Neural cell (in vitro differentiated cells): Measurements from ENCODE around the gene NKD1. TPM values are rescaled to one million over a fixed set of nuclear protein-coding genes. Genes with fewer than 3 reads are reported as not detected.

Source experiments
- H2AFZ ChIP-seq: fragments of 200-600, 300-800 bp; sonication (generic), shearing (Covaris generic); 2 replicates; pipeline ENCODE4 v1.6.0; 2014; ENCODE audit warnings: low read depth, mild to moderate bottlenecking, antibody characterized with exemption, low read length, moderate library complexity
- H3F3A ChIP-seq: fragments of 200-600 bp; shearing (Covaris generic); 2 replicates; pipeline ENCODE4 v1.6.1; 2016; ENCODE audit warnings: mild to moderate bottlenecking, moderate library complexity, mixed read lengths, antibody characterized with exemption, low read length; ENCODE audit not compliant: insufficient read depth, poor library complexity, severe bottlenecking
- H3K27ac ChIP-seq: fragments of 200-600, 300-800 bp; sonication (generic), shearing (Covaris generic); 2 replicates; pipeline ENCODE4 v1.5.1; 2014; ENCODE audit warnings: mild to moderate bottlenecking, low read length, moderate library complexity
- H3K27me3 ChIP-seq: fragments of 300-800, 200-600 bp; sonication (generic), shearing (Covaris generic); 2 replicates; pipeline ENCODE4 v1.6.0; 2014; ENCODE audit warnings: mild to moderate bottlenecking, low read depth, low read length, moderate library complexity; ENCODE audit not compliant: insufficient read depth
- H3K36me3 ChIP-seq: fragments of 300-800, 200-600 bp; sonication (generic), shearing (Covaris generic); 2 replicates; pipeline ENCODE4 v1.5.1; 2014; ENCODE audit warnings: mild to moderate bottlenecking, antibody characterized with exemption, low read length, moderate library complexity; ENCODE audit not compliant: insufficient read depth
- H3K4me2 ChIP-seq: fragments of 300-800, 200-600 bp; sonication (generic), shearing (Covaris generic); 2 replicates; pipeline ENCODE4 v1.6.0; 2014; ENCODE audit warnings: mild to moderate bottlenecking, low read length
- H3K4me3 ChIP-seq: fragments of 300-800, 200-600 bp; sonication (generic), shearing (Covaris generic); 2 replicates; pipeline ENCODE4 v1.5.1; 2014; ENCODE audit warnings: mild to moderate bottlenecking, low read length, moderate library complexity
- H3K79me2 ChIP-seq: fragments of 200-600 bp; shearing (Covaris generic); replicated peaks from 2 replicates; pipeline ENCODE4 v1.6.0; 2014; ENCODE audit warnings: mild to moderate bottlenecking, low read length, moderate library complexity; ENCODE audit not compliant: insufficient read depth
- H3K9ac ChIP-seq: fragments of 300-800, 200-600 bp; sonication (generic), shearing (Covaris generic); 2 replicates; pipeline ENCODE4 v1.6.1; 2016; ENCODE audit warnings: mild to moderate bottlenecking, low read length, mixed read lengths
- H3K9me2 ChIP-seq: fragments of 200-600 bp; shearing (Covaris generic); 2 replicates; pipeline ENCODE4 v1.6.1; 2016; ENCODE audit warnings: mild to moderate bottlenecking, low read length, mixed read lengths; ENCODE audit not compliant: insufficient read depth
- H3K9me3 ChIP-seq: fragments of 200-600, 300-800 bp; sonication (generic), shearing (Covaris generic); 2 replicates; pipeline ENCODE4 v1.6.1; 2016; ENCODE audit warnings: mild to moderate bottlenecking, mixed run types, low read length, moderate library complexity, mixed read lengths
- H4K20me1 ChIP-seq: fragments of 200-600 bp; shearing (Covaris generic); 2 replicates; pipeline ENCODE4 v1.6.1; 2016; ENCODE audit warnings: mild to moderate bottlenecking, mixed run types; ENCODE audit not compliant: insufficient read depth
- CTCF ChIP-seq: fragments of 450-650 bp; IDR thresholded peaks from 2 replicates; pipeline ENCODE4 v1.5.1; 2014; ENCODE audit warnings: antibody characterized with exemption, mild to moderate bottlenecking, moderate library complexity; ENCODE audit not compliant: poor library complexity, severe bottlenecking
- EP300 ChIP-seq: fragments of 450-650 bp; conservative IDR thresholded peaks from 2 replicates; pipeline ENCODE4 v1.6.1; 2014; ENCODE audit warnings: antibody characterized with exemption, mild to moderate bottlenecking, moderate library complexity; ENCODE audit not compliant: poor library complexity, severe bottlenecking
- EZH2 ChIP-seq: fragments of 200-600, 300-800 bp; shearing (Covaris generic), sonication (generic); IDR thresholded peaks from 2 replicates; pipeline ENCODE4 v1.6.1; 2014; ENCODE audit warnings: antibody characterized with exemption, low read length, borderline replicate concordance, mild to moderate bottlenecking; ENCODE audit not compliant: insufficient read depth, poor library complexity, severe bottlenecking
- MXI1 ChIP-seq: fragments of 450-650 bp; conservative IDR thresholded peaks from 2 replicates; pipeline ENCODE4 v1.6.1; 2014; ENCODE audit warnings: antibody characterized with exemption, mild to moderate bottlenecking; ENCODE audit not compliant: poor library complexity, severe bottlenecking
- POLR2AphosphoS5 ChIP-seq: IDR thresholded peaks from 2 replicates; pipeline ENCODE4 v1.6.1; 2012
- RAD21 ChIP-seq: fragments of 450-650 bp; conservative IDR thresholded peaks from 2 replicates; pipeline ENCODE4 v1.6.1; 2014; ENCODE audit warnings: antibody characterized with exemption, mild to moderate bottlenecking, moderate library complexity
- SMC3 ChIP-seq: fragments of 450-650 bp; conservative IDR thresholded peaks from 2 replicates; pipeline ENCODE4 v1.6.1; 2014; ENCODE audit warnings: antibody characterized with exemption, mild to moderate bottlenecking, moderate library complexity; ENCODE audit not compliant: poor library complexity
- TAF1 ChIP-seq: IDR thresholded peaks from 2 replicates; pipeline ENCODE4 v1.6.1; 2012; ENCODE audit warnings: low read depth
- polyA plus RNA-seq: library from polyadenylated mRNA; depleted of rRNA; stranded (reverse); fragments of >200 nt; gene quantifications from 2 replicates; pipeline ENCODE4 v1.2.3, GENCODE V29; 2014
- TF ChIP-seq, protein P1 (sequence below): IDR thresholded peaks from 2 replicates; pipeline ENCODE4 v1.6.1; 2012; ENCODE audit warnings: borderline replicate concordance

The NKD1 gene
- polyA plus RNA-seq, 1 donor from 2014 or later, result 1.1 TPM

- H3K79me2 ChIP-seq, result no peaks in the 10 kb centered on the region
- H3K9ac ChIP-seq, result no peak overlapping the region
- H2AFZ ChIP-seq, result no peak overlapping the region
- no peak overlapping the region for H3K4me3 ChIP-seq
- H3K4me2 ChIP-seq, result no peak overlapping the region
- H3K9me3 ChIP-seq, result no peaks in the 10 kb centered on the region
- TF ChIP-seq, protein P1, sequence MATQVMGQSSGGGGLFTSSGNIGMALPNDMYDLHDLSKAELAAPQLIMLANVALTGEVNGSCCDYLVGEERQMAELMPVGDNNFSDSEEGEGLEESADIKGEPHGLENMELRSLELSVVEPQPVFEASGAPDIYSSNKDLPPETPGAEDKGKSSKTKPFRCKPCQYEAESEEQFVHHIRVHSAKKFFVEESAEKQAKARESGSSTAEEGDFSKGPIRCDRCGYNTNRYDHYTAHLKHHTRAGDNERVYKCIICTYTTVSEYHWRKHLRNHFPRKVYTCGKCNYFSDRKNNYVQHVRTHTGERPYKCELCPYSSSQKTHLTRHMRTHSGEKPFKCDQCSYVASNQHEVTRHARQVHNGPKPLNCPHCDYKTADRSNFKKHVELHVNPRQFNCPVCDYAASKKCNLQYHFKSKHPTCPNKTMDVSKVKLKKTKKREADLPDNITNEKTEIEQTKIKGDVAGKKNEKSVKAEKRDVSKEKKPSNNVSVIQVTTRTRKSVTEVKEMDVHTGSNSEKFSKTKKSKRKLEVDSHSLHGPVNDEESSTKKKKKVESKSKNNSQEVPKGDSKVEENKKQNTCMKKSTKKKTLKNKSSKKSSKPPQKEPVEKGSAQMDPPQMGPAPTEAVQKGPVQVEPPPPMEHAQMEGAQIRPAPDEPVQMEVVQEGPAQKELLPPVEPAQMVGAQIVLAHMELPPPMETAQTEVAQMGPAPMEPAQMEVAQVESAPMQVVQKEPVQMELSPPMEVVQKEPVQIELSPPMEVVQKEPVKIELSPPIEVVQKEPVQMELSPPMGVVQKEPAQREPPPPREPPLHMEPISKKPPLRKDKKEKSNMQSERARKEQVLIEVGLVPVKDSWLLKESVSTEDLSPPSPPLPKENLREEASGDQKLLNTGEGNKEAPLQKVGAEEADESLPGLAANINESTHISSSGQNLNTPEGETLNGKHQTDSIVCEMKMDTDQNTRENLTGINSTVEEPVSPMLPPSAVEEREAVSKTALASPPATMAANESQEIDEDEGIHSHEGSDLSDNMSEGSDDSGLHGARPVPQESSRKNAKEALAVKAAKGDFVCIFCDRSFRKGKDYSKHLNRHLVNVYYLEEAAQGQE, result no peak
- TF ChIP-seq EP300, result no peak
- no peak for TF ChIP-seq SMC3
- TF ChIP-seq RAD21, result no peak
- no peak for TF ChIP-seq CTCF
- TF ChIP-seq EZH2, result no peak
- TF ChIP-seq TAF1, result no peak
- TF ChIP-seq POLR2AphosphoS5, result no peak
- no peak for TF ChIP-seq MXI1
- no peaks in the 10 kb centered on the region for H3F3A ChIP-seq
- H3K27me3 ChIP-seq, result no peaks in the 10 kb centered on the region
- H3K27ac ChIP-seq, result no peak overlapping the region
- H4K20me1 ChIP-seq, result no peaks in the 10 kb centered on the region
- no peaks in the 10 kb centered on the region for H3K9me2 ChIP-seq
- no peaks in the 10 kb centered on the region for H3K36me3 ChIP-seq
These were observed 131.7 kb downstream of the NKD1 start for GRCh38 chr16:50679676-50680555.

DNA sequence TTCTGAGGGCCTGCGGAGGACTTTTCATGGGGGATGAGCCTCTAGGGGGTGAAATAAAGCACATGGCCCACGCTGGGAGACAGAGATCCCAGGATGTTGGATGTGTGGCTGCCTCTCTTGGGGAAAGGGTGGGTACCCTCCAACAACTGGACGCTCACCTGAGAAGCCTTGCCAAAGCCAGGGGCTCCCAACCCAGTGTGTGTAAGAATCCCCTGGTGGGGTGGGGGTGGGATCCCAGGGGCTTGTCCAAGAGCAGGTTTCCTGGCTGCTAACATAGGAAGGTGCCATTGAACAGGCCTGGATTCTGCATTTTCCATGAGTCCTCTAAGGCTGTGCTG lies 132.3 kb downstream of the NKD1 start:
- H3F3A ChIP-seq, result no peaks in the 10 kb centered on the region
- H3K4me3 ChIP-seq, result no peak overlapping the region
- no peaks in the 10 kb centered on the region for H3K9me3 ChIP-seq
- no peaks in the 10 kb centered on the region for H3K36me3 ChIP-seq
- H2AFZ ChIP-seq, result no peak overlapping the region
- H3K9ac ChIP-seq, result no peak overlapping the region
- no peak overlapping the region for H3K4me2 ChIP-seq
- TF ChIP-seq SMC3 (no peak), EP300 (no peak), POLR2AphosphoS5 (no peak), CTCF (no peak), RAD21 (no peak), EZH2 (no peak), MXI1 (no peak), TAF1 (no peak)
- TF ChIP-seq, protein P1, result no peak
- no peaks in the 10 kb centered on the region for H4K20me1 ChIP-seq
- H3K9me2 ChIP-seq, result no peaks in the 10 kb centered on the region
- H3K79me2 ChIP-seq, result no peaks in the 10 kb centered on the region
- no peaks in the 10 kb centered on the region for H3K27me3 ChIP-seq
- no peak overlapping the region for H3K27ac ChIP-seq
